ENCODE data around the gene PPM1N. TPM values are rescaled to one million over a fixed set of nuclear protein-coding genes. Genes with fewer than 3 reads are reported as not detected.

PPM1N gene
- total RNA-seq, 1 experiment from 2014 or later = 1.2 TPM

GRCh38 chr19:45484273-45484945 is 13.8 kb upstream of the PPM1N start:
- Histone ChIP-seq H3K36me3 (ENCODE audit: control insufficient read depth, insufficient read depth, low read length) (no peaks in the 10 kb centered on the region), H3K27me3 (replicated peaks; ENCODE audit: control insufficient read depth, insufficient read depth, low read length) (no peaks in the 10 kb centered on the region), H3K4me3 (ENCODE audit: low read depth, low read length) (no peak overlapping the region), H3K9me3 (no peaks in the 10 kb centered on the region), H3K4me1 (no peaks in the 10 kb centered on the region)
- intact Hi-C loops (cut with micrococcal nuclease; ENCODE audit: unreplicated experiment) = loop anchor here (2.0 kb wide), 1 partner anchor 62 kb away; the partner anchor contains the start of gene ERCC1
- POLR2A ChIA-PET = interaction anchor here (1.8 kb wide), 1 partner anchor 15 kb away, joined by 6 read pairs; no protein-coding TSS in a partner anchor
- no peak overlapping the region for H3K4me3 Mint-ChIP-seq (ENCODE audit: unreplicated experiment)
- CTCF ChIA-PET = interaction anchor here (0.5 to 2.5 kb wide), 18 partner anchors 9 to 307 kb away, joined by 3 to 68 read pairs (median 6); partner anchors contain the start of genes ERCC1, FOSB, PPM1N and PPP1R13L
- DNase-seq = no peak
- no TSS peak for BruUV-seq (replicated peaks)
- no peaks in the 10 kb centered on the region for H3K9me3 Mint-ChIP-seq (ENCODE audit: unreplicated experiment)
- H3K36me3 Mint-ChIP-seq (ENCODE audit: insufficient read depth, unreplicated experiment) = no peaks in the 10 kb centered on the region
- TF ChIP-seq CTCF (IDR thresholded peaks at IDR 0.05; ENCODE audit: insufficient read depth in 1 of 2, low read depth in 1 of 2, low read length in 1 of 2, severe bottlenecking in 1 of 2, unreplicated experiment in 1 of 2) = no peak
- peaks cover 6% of the 10 kb centered on the region for H3K4me1 Mint-ChIP-seq (ENCODE audit: low read depth, unreplicated experiment)
- H3K27ac Mint-ChIP-seq (ENCODE audit: unreplicated experiment) = no peak overlapping the region
- no peaks in the 10 kb centered on the region for H3K27me3 Mint-ChIP-seq (ENCODE audit: insufficient read depth, unreplicated experiment)

- H3K27me3 ChIP-seq (replicated peaks; ENCODE audit: control insufficient read depth, insufficient read depth, low read length) = no peaks in the 10 kb centered on the region
- Mint-ChIP-seq H3K4me1 (ENCODE audit: low read depth, unreplicated experiment) (peaks cover 6% of the 10 kb centered on the region), H3K27ac (ENCODE audit: unreplicated experiment) (peak overlapping the region; percentile 74), H3K36me3 (ENCODE audit: insufficient read depth, unreplicated experiment) (no peaks in the 10 kb centered on the region), H3K9me3 (ENCODE audit: unreplicated experiment) (no peaks in the 10 kb centered on the region), H3K27me3 (ENCODE audit: insufficient read depth, unreplicated experiment) (no peaks in the 10 kb centered on the region), H3K4me3 (ENCODE audit: unreplicated experiment) (peak overlapping the region; percentile 88)
- intact Hi-C loops (cut with micrococcal nuclease; ENCODE audit: unreplicated experiment) = loop anchor here (1.0 to 2.0 kb wide), 3 partner anchors 12 to 81 kb away; partner anchors contain the start of genes ERCC1 and RTN2
- no peaks in the 10 kb centered on the region for H3K4me1 ChIP-seq
- CTCF ChIA-PET = interaction anchor here (0.5 to 2.5 kb wide), 30 partner anchors 8 to 489 kb away, joined by 3 to 68 read pairs (median 5); partner anchors contain the start of genes ERCC1, FOSB, PPM1N and PPP1R13L
- TF ChIP-seq CTCF (IDR thresholded peaks at IDR 0.05; ENCODE audit: insufficient read depth in 1 of 2, low read depth in 1 of 2, low read length in 1 of 2, severe bottlenecking in 1 of 2, unreplicated experiment in 1 of 2) = peak; percentile 91 to 92
- no peaks in the 10 kb centered on the region for H3K36me3 ChIP-seq (ENCODE audit: control insufficient read depth, insufficient read depth, low read length)
- H3K4me3 ChIP-seq (ENCODE audit: low read depth, low read length) = peak overlapping the region; percentile 66
- H3K9me3 ChIP-seq = no peaks in the 10 kb centered on the region
- POLR2A ChIA-PET = interaction anchor here (0.6 to 1.8 kb wide), 6 partner anchors 16 to 153 kb away, joined by 3 to 6 read pairs (median 3); partner anchors contain the start of genes EML2 and FOSB
- no TSS peak for BruUV-seq (replicated peaks)
- peak; percentile 98 for DNase-seq
Observed at GRCh38 chr19:45485305-45486077, 12.8 kb upstream of the PPM1N start.

GRCh38 chr19:45488708-45489107 is 9.5 kb upstream of the PPM1N start:
- intact Hi-C loops (cut with micrococcal nuclease; ENCODE audit: unreplicated experiment) = no loop called here
- POLR2A ChIA-PET = no interaction called here
- no peaks in the 10 kb centered on the region for H3K9me3 Mint-ChIP-seq (ENCODE audit: unreplicated experiment)
- Histone ChIP-seq H3K4me1 (no peaks in the 10 kb centered on the region), H3K27me3 (replicated peaks; ENCODE audit: control insufficient read depth, insufficient read depth, low read length) (no peaks in the 10 kb centered on the region), H3K4me3 (ENCODE audit: low read depth, low read length) (no peak overlapping the region), H3K36me3 (ENCODE audit: control insufficient read depth, insufficient read depth, low read length) (no peaks in the 10 kb centered on the region), H3K9me3 (no peaks in the 10 kb centered on the region)
- H3K27me3 Mint-ChIP-seq (ENCODE audit: insufficient read depth, unreplicated experiment) = no peaks in the 10 kb centered on the region
- H3K27ac Mint-ChIP-seq (ENCODE audit: unreplicated experiment) = no peak overlapping the region
- no peak overlapping the region for H3K4me3 Mint-ChIP-seq (ENCODE audit: unreplicated experiment)
- TF ChIP-seq CTCF (IDR thresholded peaks at IDR 0.05; ENCODE audit: insufficient read depth in 1 of 2, low read depth in 1 of 2, low read length in 1 of 2, severe bottlenecking in 1 of 2, unreplicated experiment in 1 of 2) = no peak
- H3K4me1 Mint-ChIP-seq (ENCODE audit: low read depth, unreplicated experiment) = peaks cover 13% of the 10 kb centered on the region
- no TSS peak for BruUV-seq (replicated peaks)
- CTCF ChIA-PET = interaction anchor here (0.5 to 1.0 kb wide), 4 partner anchors 12 to 189 kb away, joined by 3 to 4 read pairs (median 3); no protein-coding TSS in a partner anchor
- peaks cover 4% of the 10 kb centered on the region for H3K36me3 Mint-ChIP-seq (ENCODE audit: insufficient read depth, unreplicated experiment)
- no peak for DNase-seq
